ENCODE measurements around the gene SNX15.

The SNX15 gene

DNA sequence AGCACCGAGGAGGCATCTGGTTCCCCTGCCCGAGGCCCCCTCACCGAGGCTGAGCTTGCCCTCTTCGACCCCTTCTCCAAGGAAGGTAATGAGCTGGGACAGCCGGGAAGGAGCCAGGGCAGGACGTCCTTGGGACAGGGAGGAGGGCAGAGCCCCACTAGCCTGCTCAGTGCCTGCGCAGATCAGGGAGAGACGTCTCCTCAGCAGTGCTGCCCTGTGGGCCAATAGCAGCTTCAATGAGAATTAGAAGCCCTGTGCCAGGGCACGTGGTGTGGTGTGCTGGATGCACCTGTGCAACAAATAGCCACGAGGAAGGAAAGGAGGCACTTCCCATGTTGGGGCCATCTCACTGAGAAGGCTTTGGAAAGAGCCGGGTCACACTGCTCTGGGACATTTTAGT is 8.3 kb downstream of the SNX15 start:
- TF ChIP-seq, protein P1, sequence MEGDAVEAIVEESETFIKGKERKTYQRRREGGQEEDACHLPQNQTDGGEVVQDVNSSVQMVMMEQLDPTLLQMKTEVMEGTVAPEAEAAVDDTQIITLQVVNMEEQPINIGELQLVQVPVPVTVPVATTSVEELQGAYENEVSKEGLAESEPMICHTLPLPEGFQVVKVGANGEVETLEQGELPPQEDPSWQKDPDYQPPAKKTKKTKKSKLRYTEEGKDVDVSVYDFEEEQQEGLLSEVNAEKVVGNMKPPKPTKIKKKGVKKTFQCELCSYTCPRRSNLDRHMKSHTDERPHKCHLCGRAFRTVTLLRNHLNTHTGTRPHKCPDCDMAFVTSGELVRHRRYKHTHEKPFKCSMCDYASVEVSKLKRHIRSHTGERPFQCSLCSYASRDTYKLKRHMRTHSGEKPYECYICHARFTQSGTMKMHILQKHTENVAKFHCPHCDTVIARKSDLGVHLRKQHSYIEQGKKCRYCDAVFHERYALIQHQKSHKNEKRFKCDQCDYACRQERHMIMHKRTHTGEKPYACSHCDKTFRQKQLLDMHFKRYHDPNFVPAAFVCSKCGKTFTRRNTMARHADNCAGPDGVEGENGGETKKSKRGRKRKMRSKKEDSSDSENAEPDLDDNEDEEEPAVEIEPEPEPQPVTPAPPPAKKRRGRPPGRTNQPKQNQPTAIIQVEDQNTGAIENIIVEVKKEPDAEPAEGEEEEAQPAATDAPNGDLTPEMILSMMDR (IDR thresholded peaks at IDR 0.05): no peak
- Histone ChIP-seq H3K27ac (no peak overlapping the region), H3K4me3 (no peak overlapping the region)
- DNase-seq (ENCODE audit: low spot score): no peak

DNA sequence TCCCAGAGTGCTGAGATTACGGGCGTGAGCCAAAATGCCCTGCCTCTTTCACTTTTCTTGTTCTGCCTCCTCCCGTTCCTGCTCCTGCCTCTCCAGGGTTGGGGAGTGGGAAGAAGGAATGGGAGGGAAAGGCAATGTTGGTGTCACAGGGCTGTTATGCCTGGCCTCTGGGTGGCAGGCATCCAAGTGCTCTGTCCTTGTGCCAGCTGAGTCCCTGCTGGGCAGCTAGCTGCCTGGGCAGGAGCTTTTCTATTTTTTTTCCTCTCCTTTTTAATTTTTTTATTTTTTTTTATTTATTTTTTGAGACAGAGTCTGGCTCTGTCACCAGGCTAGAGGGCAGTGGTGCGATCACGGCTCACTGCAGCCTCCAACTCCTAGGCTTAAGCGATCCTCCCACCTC is 9.7 kb downstream of the SNX15 start:
- TF ChIP-seq, protein P1 (IDR thresholded peaks at IDR 0.05): no peak
- Histone ChIP-seq H3K4me3 (no peak overlapping the region), H3K27ac (peak overlapping the region in 1 of 2 donors; percentile 43)
- DNase-seq (ENCODE audit: low spot score): no peak

DNA sequence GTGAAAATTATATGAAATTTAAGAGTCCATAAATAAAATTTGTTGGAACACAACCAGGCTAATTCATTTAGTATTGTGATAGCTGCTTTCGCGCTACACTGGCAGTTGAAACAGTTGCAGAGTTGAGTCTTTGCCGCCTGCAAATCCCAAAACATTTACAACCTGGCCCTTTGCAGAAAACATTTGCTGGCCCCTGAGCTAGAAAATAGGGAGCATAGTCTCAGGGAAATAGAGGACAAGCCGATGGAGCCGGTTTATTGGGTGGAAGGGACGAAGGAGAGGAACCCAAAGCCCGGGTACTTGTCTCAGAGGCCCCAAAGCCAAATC is 13.2 kb downstream of the SNX15 start:
- DNase-seq (ENCODE audit: low spot score): no peak
- TF ChIP-seq, protein P1 (IDR thresholded peaks at IDR 0.05): no peak
- H3K27ac ChIP-seq: peak overlapping the region; percentile 53 to 98
- peak overlapping the region; percentile 97 for H3K4me3 ChIP-seq

DNA sequence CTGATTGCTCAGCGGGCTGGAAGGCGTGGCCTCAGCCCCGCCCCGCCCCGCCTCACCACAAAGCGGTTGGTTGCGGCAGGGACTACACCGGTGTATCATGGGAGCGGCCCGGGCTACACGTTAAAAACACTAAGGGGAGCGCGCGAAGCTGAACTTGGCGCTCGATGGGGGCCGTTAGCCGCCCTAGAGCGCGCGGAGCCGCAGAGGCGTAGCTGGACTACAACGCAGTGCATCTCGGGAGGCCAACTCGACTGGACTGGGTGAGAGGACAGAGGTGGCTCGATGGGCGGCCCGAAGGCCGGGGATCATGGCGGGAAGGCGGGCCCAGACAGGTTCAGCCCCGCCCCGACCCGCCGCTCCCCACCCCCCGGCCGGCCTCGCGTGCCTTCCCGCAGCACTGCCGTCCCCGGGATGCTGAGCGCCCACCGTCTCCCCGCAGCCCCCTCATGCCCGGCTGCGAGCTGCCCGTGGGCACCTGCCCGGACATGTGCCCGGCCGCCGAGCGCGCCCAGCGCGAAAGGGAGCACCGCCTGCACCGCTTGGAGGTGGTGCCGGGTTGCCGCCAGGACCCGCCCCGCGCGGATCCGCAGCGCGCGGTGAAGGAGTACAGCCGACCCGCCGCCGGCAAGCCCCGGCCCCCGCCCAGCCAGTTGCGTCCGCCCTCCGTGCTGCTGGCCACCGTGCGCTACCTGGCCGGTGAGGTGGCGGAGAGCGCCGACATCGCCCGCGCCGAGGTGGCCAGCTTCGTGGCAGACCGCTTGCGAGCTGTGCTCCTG is 13.8 kb downstream of the SNX15 start, which contains the start of gene SAC3D1:
Gene SAC3D1, plus strand, starts transcription at position 364 of the 776 bp plus-strand sequence. Its CDS starts 83 bp downstream, at position 447.
- Histone ChIP-seq H3K27ac (peak within 1 kb of the TSS; percentile 53 to 98), H3K4me3 (peak within 1 kb of the TSS; percentile 97)
- TF ChIP-seq, protein P1 (IDR thresholded peaks at IDR 0.05): no peak
- DNase-seq (ENCODE audit: low spot score): peak; percentile 91

DNA sequence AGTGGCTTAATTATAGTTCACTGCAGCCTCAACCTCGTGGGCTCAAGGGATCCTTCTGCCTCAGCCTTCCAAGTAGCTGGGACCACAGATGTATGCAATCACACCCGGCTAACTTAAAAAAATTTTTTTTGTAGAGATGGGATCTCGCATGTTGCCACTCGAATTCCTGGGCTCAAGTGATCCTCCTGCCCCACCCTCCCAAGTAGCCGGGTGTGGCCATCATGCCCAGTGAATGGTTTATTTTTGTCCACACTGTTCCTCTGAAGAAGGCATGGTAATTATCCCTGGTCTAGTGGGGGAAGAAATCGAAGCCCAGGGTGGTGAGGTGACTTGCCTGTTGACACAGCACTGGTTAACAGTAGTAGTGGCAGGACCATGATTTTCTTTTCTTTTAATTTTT is 15.7 kb downstream of the SNX15 start:
- TF ChIP-seq, protein P1 (IDR thresholded peaks at IDR 0.05): no peak
- no peak for DNase-seq (ENCODE audit: low spot score)
- Histone ChIP-seq H3K4me3 (no peak overlapping the region), H3K27ac (no peak overlapping the region)

DNA sequence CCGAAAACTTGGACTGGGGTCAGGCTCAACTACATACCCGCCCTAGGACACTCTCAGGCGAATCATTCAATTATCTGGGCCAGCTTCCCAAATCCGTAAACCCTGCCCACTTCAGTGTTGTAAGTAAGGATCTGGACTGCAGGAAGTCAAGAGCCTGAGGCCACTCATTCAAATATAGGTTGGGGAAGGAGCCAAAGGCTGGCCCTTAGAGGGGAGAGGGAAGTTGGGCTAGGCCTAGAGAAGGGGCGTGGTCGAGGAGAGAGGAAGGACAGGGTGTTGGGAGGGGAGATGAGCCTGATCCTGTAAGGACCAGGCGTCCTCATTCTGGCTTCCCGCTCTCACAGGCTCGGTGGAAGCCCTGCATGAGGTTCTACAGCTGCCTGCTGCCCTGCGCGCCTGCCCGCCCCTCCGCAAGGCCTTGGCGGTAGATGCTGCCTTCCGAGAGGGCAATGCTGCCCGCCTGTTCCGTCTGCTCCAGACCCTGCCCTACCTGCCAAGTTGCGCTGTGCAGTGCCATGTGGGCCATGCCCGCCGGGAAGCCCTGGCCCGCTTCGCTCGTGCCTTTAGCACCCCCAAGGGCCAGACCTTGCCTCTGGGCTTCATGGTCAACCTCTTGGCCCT is 16.8 kb downstream of the SNX15 start:
- H3K4me3 ChIP-seq: no peak overlapping the region
- DNase-seq (ENCODE audit: low spot score): no peak
- TF ChIP-seq, protein P1 (IDR thresholded peaks at IDR 0.05): no peak
- H3K27ac ChIP-seq: peak overlapping the region in 1 of 2 donors; percentile 21

DNA sequence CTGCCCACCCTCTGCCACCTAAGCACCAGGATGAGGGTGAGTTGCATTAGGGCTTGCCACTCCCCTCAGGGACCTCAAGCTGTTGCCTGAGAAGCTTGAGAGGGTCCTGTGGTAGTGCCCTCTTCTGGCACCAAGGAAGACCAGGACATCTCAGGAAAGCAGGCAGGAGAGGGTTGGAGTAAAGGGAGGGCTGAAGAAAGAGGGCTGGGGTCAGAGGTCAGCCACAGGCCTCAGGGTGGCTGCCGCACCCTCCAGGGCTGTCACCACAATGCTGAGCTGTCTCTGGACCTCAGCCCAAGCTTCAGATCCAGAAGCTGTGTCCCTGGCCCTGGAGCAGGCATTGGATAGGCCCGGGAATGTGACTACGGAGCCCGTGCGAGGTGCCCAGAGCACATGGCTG is 17.8 kb downstream of the SNX15 start:
- DNase-seq (ENCODE audit: low spot score): no peak
- no peak overlapping the region for H3K27ac ChIP-seq

More for the DNA sequence above, 17.8 kb downstream of the SNX15 start:
- no peak overlapping the region for H3K4me3 ChIP-seq
- TF ChIP-seq, protein P1 (IDR thresholded peaks at IDR 0.05): no peak

Data from coronary artery (tissue), 2 donors.